Activated T-cell treated with anti-CD3 and anti-CD28 coated beads, Interleukin-2, amount 50 U/mL, for 24 hours (primary cell): ENCODE results near the gene OTOP2.

Experiments
- DNase-seq: peaks from one replicate; pipeline ENCODE4 v3.0.0-alpha.2; 2020
- H3K27ac Mint-ChIP-seq: 2 replicates; pipeline ENCODE4 v1.8.0; 2020; ENCODE audit warnings: mild to moderate bottlenecking, mixed read lengths
- H3K27me3 Mint-ChIP-seq: 2 replicates; pipeline ENCODE4 v1.8.0; 2020; ENCODE audit warnings: mixed read lengths
- H3K36me3 Mint-ChIP-seq: 2 replicates; pipeline ENCODE4 v1.8.0; 2020; ENCODE audit warnings: low read depth, mixed read lengths
- H3K4me1 Mint-ChIP-seq: 2 replicates; pipeline ENCODE4 v1.8.0; 2020; ENCODE audit warnings: low read depth, mixed read lengths
- H3K4me3 Mint-ChIP-seq: 2 replicates; pipeline ENCODE4 v1.8.0; 2020; ENCODE audit warnings: mild to moderate bottlenecking, moderate library complexity, mixed read lengths
- H3K9me3 Mint-ChIP-seq: 2 replicates; pipeline ENCODE4 v1.8.0; 2020; ENCODE audit warnings: mixed read lengths

OTOP2 gene

GRCh38 chr17:74924250-74924948 is at the start of gene OTOP2:
TSS of gene OTOP2 (plus strand) at chr17:74924273. CDS start at chr17:74924633, 360 bp downstream.
- H3K27me3 Mint-ChIP-seq: peaks cover 81% of the 10 kb centered on the region
- H3K4me3 Mint-ChIP-seq: peak within 1 kb of the TSS; percentile 10
- H3K36me3 Mint-ChIP-seq: no peaks in the 10 kb centered on the region
- H3K4me1 Mint-ChIP-seq: peaks cover 18% of the 10 kb centered on the region
- peak; percentile 43 for DNase-seq
- H3K27ac Mint-ChIP-seq: no peak within 1 kb of the TSS
- H3K9me3 Mint-ChIP-seq: no peaks in the 10 kb centered on the region

DNA sequence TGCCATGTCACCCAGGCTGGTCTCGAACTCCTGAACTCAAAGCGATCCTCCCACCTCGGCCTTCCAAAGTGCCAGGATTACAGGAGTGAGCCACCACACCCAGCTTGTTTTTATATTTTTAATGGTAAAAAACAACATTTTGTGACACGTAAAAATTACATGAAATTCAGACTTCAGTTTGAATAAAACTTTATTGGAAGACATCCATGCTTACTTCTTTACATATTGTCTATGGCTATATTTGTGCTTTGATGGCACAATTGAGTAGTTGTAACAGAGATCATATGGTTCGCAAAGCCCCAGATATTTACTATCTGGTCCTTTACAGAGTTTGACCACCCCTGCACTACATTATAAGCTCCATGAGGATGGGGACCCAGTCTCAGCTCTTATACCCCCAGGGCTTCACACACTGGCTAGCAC is 49.4 kb upstream of the OTOP2 start:
- no peak for DNase-seq
- Mint-ChIP-seq H3K27ac (no peak overlapping the region), H3K27me3 (no peaks in the 10 kb centered on the region), H3K4me1 (peaks cover 30% of the 10 kb centered on the region), H3K9me3 (no peaks in the 10 kb centered on the region), H3K36me3 (peaks cover 7% of the 10 kb centered on the region), H3K4me3 (peak overlapping the region; percentile 33)

GRCh38 chr17:74875155-74875976 is 48.7 kb upstream of the OTOP2 start:
- DNase-seq: no peak
- Mint-ChIP-seq H3K27ac (no peak overlapping the region), H3K4me1 (peaks cover 30% of the 10 kb centered on the region), H3K4me3 (no peak overlapping the region), H3K27me3 (no peaks in the 10 kb centered on the region), H3K36me3 (peaks cover 7% of the 10 kb centered on the region), H3K9me3 (no peaks in the 10 kb centered on the region)

- Mint-ChIP-seq H3K36me3 (peaks cover 7% of the 10 kb centered on the region), H3K4me1 (peaks cover 28% of the 10 kb centered on the region), H3K27me3 (no peaks in the 10 kb centered on the region), H3K27ac (no peak overlapping the region), H3K9me3 (no peaks in the 10 kb centered on the region), H3K4me3 (no peak overlapping the region)
- no peak for DNase-seq
Measured at GRCh38 chr17:74875977-74876593, 48.0 kb upstream of the OTOP2 start.

GRCh38 chr17:74877592-74878548 is 46.2 kb upstream of the OTOP2 start:
- Mint-ChIP-seq H3K27me3 (peaks cover 6% of the 10 kb centered on the region), H3K4me1 (peaks cover 13% of the 10 kb centered on the region), H3K4me3 (no peak overlapping the region), H3K9me3 (no peaks in the 10 kb centered on the region), H3K36me3 (peaks cover 7% of the 10 kb centered on the region), H3K27ac (no peak overlapping the region)
- no peak for DNase-seq

DNA sequence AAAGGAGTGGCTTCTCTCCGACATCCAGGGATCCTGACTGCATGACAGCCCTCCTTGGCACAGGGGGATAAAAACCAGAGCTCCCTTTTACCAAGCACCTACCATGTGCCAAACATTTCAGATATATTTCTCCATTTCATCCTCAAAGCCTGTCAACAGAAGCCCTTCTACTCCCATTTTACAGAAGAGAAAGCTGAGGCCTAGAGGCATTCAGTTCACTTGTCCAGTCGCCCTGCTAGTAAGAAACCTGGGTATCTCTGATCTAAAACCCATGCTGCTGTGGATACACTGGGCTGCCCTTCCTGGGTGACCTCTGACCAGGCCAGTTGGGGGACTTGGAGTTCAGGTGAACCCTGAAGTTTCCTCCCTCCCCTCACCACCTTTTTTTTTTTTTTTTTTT is 45.4 kb upstream of the OTOP2 start:
- Mint-ChIP-seq H3K4me1 (peaks cover 13% of the 10 kb centered on the region), H3K9me3 (no peaks in the 10 kb centered on the region), H3K36me3 (peaks cover 3% of the 10 kb centered on the region), H3K27me3 (peaks cover 6% of the 10 kb centered on the region), H3K4me3 (no peak overlapping the region), H3K27ac (no peak overlapping the region)
- DNase-seq: no peak

DNA sequence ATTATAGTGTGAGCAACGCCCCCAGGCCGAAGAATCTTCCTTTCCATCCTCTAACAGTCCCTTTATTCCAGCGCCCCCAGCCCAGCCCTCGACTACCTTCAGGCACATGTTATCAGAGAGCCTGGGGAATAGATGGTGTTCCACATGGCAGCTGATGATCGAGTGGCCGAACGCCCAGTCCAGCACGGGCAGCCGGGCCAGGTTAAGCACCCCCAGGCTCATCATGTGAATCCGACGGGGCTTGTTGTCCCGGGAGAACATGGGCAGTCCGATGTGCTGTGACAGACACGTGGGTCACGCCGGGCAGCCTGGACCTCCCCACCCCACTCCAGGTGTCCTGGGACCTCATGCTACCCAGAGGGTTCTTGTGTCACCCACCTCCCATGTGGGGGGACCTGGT is 44.8 kb upstream of the OTOP2 start:
- H3K4me3 Mint-ChIP-seq: no peak overlapping the region
- no peaks in the 10 kb centered on the region for H3K36me3 Mint-ChIP-seq
- peaks cover 6% of the 10 kb centered on the region for H3K27me3 Mint-ChIP-seq
- H3K27ac Mint-ChIP-seq: no peak overlapping the region
- H3K4me1 Mint-ChIP-seq: peaks cover 8% of the 10 kb centered on the region
- no peaks in the 10 kb centered on the region for H3K9me3 Mint-ChIP-seq
- no peak for DNase-seq

- Mint-ChIP-seq H3K27me3 (peaks cover 16% of the 10 kb centered on the region), H3K36me3 (no peaks in the 10 kb centered on the region), H3K27ac (no peak overlapping the region), H3K4me1 (no peaks in the 10 kb centered on the region), H3K9me3 (no peaks in the 10 kb centered on the region), H3K4me3 (no peak overlapping the region)
- DNase-seq: no peak
Measured at GRCh38 chr17:74881073-74881472, 43.0 kb upstream of the OTOP2 start.

DNA sequence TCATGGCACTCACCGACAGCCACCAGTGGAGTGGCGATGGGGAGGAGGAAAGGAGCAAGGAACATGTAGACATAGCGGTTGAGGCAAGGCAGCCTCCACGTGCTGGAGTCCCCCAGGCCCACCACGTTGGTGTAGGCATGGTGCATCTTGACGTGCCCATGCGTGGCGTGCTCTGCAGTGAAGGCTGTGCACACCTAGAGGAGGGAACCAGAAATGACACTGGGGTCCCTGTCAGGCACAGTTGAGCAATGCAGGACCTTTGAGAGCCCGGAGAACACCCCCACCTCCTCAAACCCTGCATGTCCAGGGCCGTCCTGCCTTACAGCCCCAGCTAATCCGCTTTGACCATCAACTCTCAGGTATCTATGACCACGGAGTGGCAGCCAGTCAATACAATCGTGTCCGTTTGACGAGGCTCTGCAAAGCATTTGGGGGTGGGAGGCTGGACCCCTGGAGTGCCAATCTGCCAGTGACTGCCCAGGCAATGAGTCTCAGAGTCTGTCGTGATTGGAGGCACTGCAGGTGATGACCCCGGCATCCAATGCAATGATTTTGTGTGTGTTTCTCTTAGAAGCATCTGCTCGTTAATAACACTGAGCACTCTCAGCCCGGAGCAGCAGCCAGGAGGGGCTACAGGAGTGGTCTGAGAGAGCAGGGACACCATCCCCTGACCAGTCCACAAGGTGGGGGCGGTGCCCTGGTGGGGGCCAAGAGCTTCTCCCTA is 41.4 kb upstream of the OTOP2 start:
- no peaks in the 10 kb centered on the region for H3K9me3 Mint-ChIP-seq
- H3K4me3 Mint-ChIP-seq: no peak overlapping the region
- DNase-seq: no peak
- H3K36me3 Mint-ChIP-seq: no peaks in the 10 kb centered on the region
- H3K4me1 Mint-ChIP-seq: no peaks in the 10 kb centered on the region
- H3K27me3 Mint-ChIP-seq: peaks cover 23% of the 10 kb centered on the region
- no peak overlapping the region for H3K27ac Mint-ChIP-seq

DNA sequence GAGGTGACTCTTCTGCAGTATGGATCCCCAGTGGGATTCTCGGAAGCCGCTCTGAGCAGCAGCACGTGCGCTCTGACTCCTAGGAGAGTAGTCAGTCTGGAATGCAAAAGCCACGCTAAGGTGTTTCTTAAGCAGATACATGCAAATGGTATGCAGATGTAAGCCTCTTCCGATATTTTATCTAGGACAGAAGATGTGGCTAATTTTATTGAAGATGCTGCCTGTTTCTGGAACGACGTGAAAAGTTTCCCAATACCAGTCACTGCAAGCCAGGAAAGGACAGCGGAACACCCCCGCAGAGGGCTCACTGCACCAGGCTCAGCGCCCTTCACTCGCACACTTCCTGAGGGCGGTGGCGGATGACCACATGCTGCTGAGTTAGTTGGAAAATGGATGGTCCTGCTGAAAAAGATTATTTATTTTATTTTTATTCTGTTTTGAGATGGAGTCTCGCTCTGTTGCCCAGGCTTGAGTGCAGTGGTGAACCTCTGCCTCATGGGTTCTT is 40.8 kb upstream of the OTOP2 start:
- H3K36me3 Mint-ChIP-seq: no peaks in the 10 kb centered on the region
- no peak overlapping the region for H3K4me3 Mint-ChIP-seq
- DNase-seq: no peak
- no peaks in the 10 kb centered on the region for H3K9me3 Mint-ChIP-seq
- no peak overlapping the region for H3K27ac Mint-ChIP-seq
- H3K4me1 Mint-ChIP-seq: no peaks in the 10 kb centered on the region
- H3K27me3 Mint-ChIP-seq: peaks cover 23% of the 10 kb centered on the region

DNA sequence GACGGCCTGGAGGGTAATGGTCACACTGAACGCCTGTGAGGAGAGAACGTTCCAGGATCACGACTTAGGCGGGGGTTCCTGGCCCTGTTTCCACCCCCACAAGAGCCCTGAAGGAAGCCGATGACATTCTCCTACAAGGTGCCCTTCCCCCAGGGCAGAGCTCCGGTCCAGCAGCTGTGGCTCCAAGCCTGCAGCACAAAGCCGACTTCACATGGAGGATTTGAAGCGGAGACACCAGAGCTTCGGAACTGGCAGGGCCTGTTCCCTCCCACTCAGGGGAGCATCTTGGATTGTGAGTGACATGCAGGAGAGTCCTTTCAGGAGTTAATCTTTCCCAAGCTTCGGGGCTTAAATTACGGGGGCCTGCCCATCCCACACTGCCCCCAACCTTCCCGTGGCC is 35.6 kb upstream of the OTOP2 start:
- no peak for DNase-seq
- Mint-ChIP-seq H3K27ac (no peak overlapping the region), H3K4me3 (no peak overlapping the region), H3K27me3 (peaks cover 36% of the 10 kb centered on the region), H3K9me3 (no peaks in the 10 kb centered on the region), H3K4me1 (peaks cover 3% of the 10 kb centered on the region), H3K36me3 (no peaks in the 10 kb centered on the region)

- Mint-ChIP-seq H3K27ac (no peak overlapping the region), H3K36me3 (no peaks in the 10 kb centered on the region), H3K27me3 (peaks cover 46% of the 10 kb centered on the region), H3K4me3 (no peak overlapping the region), H3K9me3 (no peaks in the 10 kb centered on the region), H3K4me1 (peaks cover 4% of the 10 kb centered on the region)
- DNase-seq: no peak
Measured at GRCh38 chr17:74890554-74890953, 33.5 kb upstream of the OTOP2 start.

DNA sequence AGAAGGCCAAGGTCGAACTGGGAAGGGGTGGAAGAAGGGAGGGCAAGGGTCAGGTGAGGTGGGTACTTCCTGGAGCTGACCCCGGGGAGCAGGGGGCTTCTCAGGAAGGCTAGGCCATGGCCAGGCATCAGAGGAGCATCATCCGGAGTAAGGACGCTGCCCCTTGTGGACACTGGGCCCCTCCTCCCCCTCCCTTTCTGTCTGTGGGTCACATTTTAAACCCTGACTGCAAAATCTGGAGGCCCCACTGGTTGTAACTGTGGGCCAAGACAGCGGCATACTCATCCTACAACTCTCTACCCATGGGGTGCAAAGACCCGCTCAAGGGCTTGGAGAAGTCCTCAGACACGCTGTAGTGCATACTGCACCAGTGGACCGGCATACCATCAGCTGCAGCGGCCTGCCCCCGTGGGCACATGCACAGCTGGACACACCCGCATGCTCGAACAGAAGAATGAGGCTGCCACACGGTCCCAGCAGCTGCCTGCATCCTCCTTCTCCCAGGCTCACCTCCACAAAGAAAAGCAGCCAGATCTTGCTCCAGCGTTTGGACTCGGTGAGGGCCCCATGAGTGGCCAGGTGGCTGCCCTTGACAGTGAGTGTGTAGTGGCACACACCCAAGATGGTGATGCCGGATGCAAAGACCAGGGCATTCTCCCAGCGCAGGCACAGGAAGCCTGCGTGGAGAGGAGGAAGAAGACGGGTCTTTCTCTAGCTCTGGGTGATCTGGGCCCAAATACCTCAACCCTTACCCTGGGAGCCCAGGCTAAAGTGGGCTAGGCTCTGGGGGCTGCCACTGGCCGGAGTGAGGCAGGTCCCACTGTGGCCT is 31.8 kb upstream of the OTOP2 start:
- Mint-ChIP-seq H3K4me1 (peaks cover 4% of the 10 kb centered on the region), H3K27ac (no peak overlapping the region), H3K4me3 (no peak overlapping the region), H3K27me3 (peaks cover 46% of the 10 kb centered on the region), H3K36me3 (no peaks in the 10 kb centered on the region), H3K9me3 (no peaks in the 10 kb centered on the region)
- DNase-seq: no peak
